IMR-90 (cell line): ENCODE results near the gene UNC13C. TPM values are rescaled to one million over a fixed set of nuclear protein-coding genes. Genes with fewer than 3 reads are reported as not detected.

ENCODE experiments used
- ATAC-seq: fragments of 200-7000 bp; cut with Tn5 transposase; 2 replicates; pipeline ENCODE4 v1.9.1; 2020; ENCODE audit warnings: low read depth, mild to moderate bottlenecking, moderate library complexity
- BruUV-seq: library from RNA; stranded (reverse); fragments of 400-500 nt; replicated peaks from 2 replicates; lab custom pipeline; 2021; lab: Mats Ljungman, UMichigan
- CTCF ChIA-PET: fragments of 300-600 bp; formaldehyde crosslinking; extraction: SDS; loops from one replicate; lab custom pipeline; 2021; ENCODE audit warnings: antibody characterized with exemption; lab: Yijun Ruan, JAX
- POLR2A ChIA-PET: fragments of 300-600 bp; sonication (Branson Sonifier 250); formaldehyde crosslinking; loops from one replicate; lab custom pipeline; 2022; ENCODE audit warnings: antibody characterized with exemption; ENCODE audit not compliant: unreplicated experiment; lab: Charles Lee
- DNase-seq: peaks from one replicate; pipeline ENCODE4 v3.0.0; 2013
- H2AFZ ChIP-seq: replicated peaks from 2 replicates; pipeline ENCODE3; 2013; ENCODE audit warnings: low read length, mild to moderate bottlenecking; ENCODE audit not compliant: poor library complexity
- H2AK5ac ChIP-seq: 2 replicates; pipeline ENCODE4 v1.6.1; 2013; ENCODE audit warnings: low read depth, low read length, inconsistent platforms
- H2AK9ac ChIP-seq: replicated peaks from 2 replicates; pipeline ENCODE3; 2013; ENCODE audit warnings: mild to moderate bottlenecking, low read depth, low read length, moderate library complexity; ENCODE audit not compliant: poor library complexity
- H2BK120ac ChIP-seq: 2 replicates; pipeline ENCODE4 v1.6.1; 2013; ENCODE audit warnings: low read depth, low read length, inconsistent platforms
- H2BK15ac ChIP-seq: 3 replicates; pipeline ENCODE4 v1.6.1; 2013; ENCODE audit warnings: low read depth, low read length, inconsistent platforms
- H2BK20ac ChIP-seq: 2 replicates; pipeline ENCODE4 v1.6.1; 2013; ENCODE audit warnings: low read depth, mild to moderate bottlenecking, inconsistent platforms, low read length, moderate library complexity
- H2BK5ac ChIP-seq: 2 replicates; pipeline ENCODE4 v1.6.1; 2013; ENCODE audit warnings: mild to moderate bottlenecking, low read depth, low read length, inconsistent platforms; ENCODE audit not compliant: poor library complexity, severe bottlenecking
- H3K14ac ChIP-seq: replicated peaks from 2 replicates; pipeline ENCODE4 v1.6.1; 2013; ENCODE audit warnings: low read depth, low read length, inconsistent platforms
- H3K18ac ChIP-seq: 2 replicates; pipeline ENCODE4 v1.6.1; 2013; ENCODE audit warnings: low read depth, low read length, control low read depth
- H3K23ac ChIP-seq: 2 replicates; pipeline ENCODE4 v1.6.1; 2013; ENCODE audit warnings: low read depth, low read length, inconsistent platforms
- H3K27ac ChIP-seq: 2 replicates; pipeline ENCODE4 v1.5.1; 2013; ENCODE audit warnings: mild to moderate bottlenecking, control low read depth, low read length; ENCODE audit not compliant: insufficient read depth
- H3K27me3 ChIP-seq: 2 replicates; pipeline ENCODE4 v1.6.1; 2013; ENCODE audit warnings: low read length; ENCODE audit not compliant: control insufficient read depth, insufficient read depth
- H3K36me3 ChIP-seq: 2 replicates; pipeline ENCODE4 v1.6.1; 2013; ENCODE audit warnings: low read length, mixed read lengths; ENCODE audit not compliant: control insufficient read depth, insufficient read depth
- H3K4ac ChIP-seq: 2 replicates; pipeline ENCODE4 v1.6.1; 2013; ENCODE audit warnings: low read depth, low read length, inconsistent platforms
- H3K4me1 ChIP-seq: 2 replicates; pipeline ENCODE4 v1.6.1; 2013; ENCODE audit warnings: low read length, mixed read lengths; ENCODE audit not compliant: control insufficient read depth, insufficient read depth
- H3K4me2 ChIP-seq: 2 replicates; pipeline ENCODE4 v1.6.1; 2013; ENCODE audit warnings: low read depth, mild to moderate bottlenecking, control low read depth, low read length, moderate library complexity
- H3K4me3 ChIP-seq: 2 replicates; pipeline ENCODE4 v1.5.1; 2013; ENCODE audit warnings: low read depth, mild to moderate bottlenecking, control low read depth, low read length, moderate library complexity; ENCODE audit not compliant: insufficient read depth
- H3K56ac ChIP-seq: 2 replicates; pipeline ENCODE4 v1.6.1; 2013; ENCODE audit warnings: low read length, inconsistent platforms; ENCODE audit not compliant: insufficient read depth; ENCODE audit errors: extremely low read depth
- H3K79me1 ChIP-seq, 2 experiments: 2 replicates each; pipeline ENCODE4 v1.6.1; 2013; ENCODE audit warnings: low read length in 2 of 2, inconsistent platforms in 1 of 2, low read depth in 1 of 2
- H3K9ac ChIP-seq: 2 replicates; pipeline ENCODE4 v1.6.1; 2013; ENCODE audit warnings: low read depth, low read length, control low read depth
- H3K9me1 ChIP-seq: 2 replicates; pipeline ENCODE4 v1.6.1; 2013; ENCODE audit warnings: low read length, inconsistent platforms; ENCODE audit not compliant: insufficient read depth
- H3K9me3 ChIP-seq: 2 replicates; pipeline ENCODE4 v1.6.1; 2013; ENCODE audit warnings: low read length; ENCODE audit not compliant: control insufficient read depth, insufficient read depth
- H4K20me1 ChIP-seq: 2 replicates; pipeline ENCODE4 v1.6.1; 2013; ENCODE audit warnings: low read length, inconsistent platforms; ENCODE audit not compliant: insufficient read depth
- H4K5ac ChIP-seq: 2 replicates; pipeline ENCODE4 v1.6.1; 2013; ENCODE audit warnings: mild to moderate bottlenecking, low read depth, low read length, control low read depth
- H4K8ac ChIP-seq, 2 experiments: 2 replicates each; pipeline ENCODE4 v1.6.1; 2013; ENCODE audit warnings: low read depth in 2 of 2, low read length in 2 of 2, control low read depth in 1 of 2, inconsistent platforms in 1 of 2
- H4K91ac ChIP-seq: 2 replicates; pipeline ENCODE4 v1.6.1; 2013; ENCODE audit warnings: low read depth, low read length, inconsistent platforms; ENCODE audit not compliant: insufficient read depth
- CEBPB ChIP-seq: IDR thresholded peaks from 2 replicates; pipeline ENCODE4 v1.6.1; 2012; ENCODE audit warnings: low read depth, low read length, improper control_type of control experiment
- CHD1 ChIP-seq: IDR thresholded peaks from 2 replicates; pipeline ENCODE4 v1.6.1; 2012; ENCODE audit warnings: low read depth, low read length, improper control_type of control experiment
- NFE2L2 ChIP-seq: fragments of 150-350 bp; IDR thresholded peaks from 2 replicates; pipeline ENCODE4 v1.6.1; 2016; ENCODE audit warnings: low read depth, mild to moderate bottlenecking, low read length
- POLR2A ChIP-seq: IDR thresholded peaks from 2 replicates; pipeline ENCODE4 v1.6.1; 2012; ENCODE audit warnings: mild to moderate bottlenecking, low read depth, low read length
- SMC3 ChIP-seq: fragments of 150-350 bp; IDR thresholded peaks from 2 replicates; pipeline ENCODE4 v1.6.1; 2016; ENCODE audit warnings: low read depth, mild to moderate bottlenecking, antibody characterized with exemption, low read length, moderate library complexity
- WGBS, 2 experiments: methylation state at CpG; one replicate each; pipeline versions ENCODE4 v1.1.5 to v1.1.7; 2013; ENCODE audit warnings: missing lambda C conversion rate in 2 of 2; ENCODE audit not compliant: insufficient read length in 1 of 2; ENCODE audit errors: extremely low coverage in 2 of 2; 5-methylcytosine and 5-hydroxymethylcytosine counted together
- dilution Hi-C: fragments of 300-500 bp; cut with HindIII; formaldehyde crosslinking; loops from one replicate; pipeline ENCODE4 v1.14.3; 2018; ENCODE audit warnings: low sequenced_read_pairs; ENCODE audit not compliant: unreplicated experiment
- in situ Hi-C: fragments of 300-500 bp; cut with MboI; formaldehyde crosslinking; loops from 3 replicates; pipeline ENCODE4 v1.14.3; 2019; ENCODE audit warnings: low sequenced_read_pairs, inconsistent platforms, mixed read lengths
- intact Hi-C: fragments of 100-400 bp; cut with micrococcal nuclease; formaldehyde crosslinking; loops from 2 replicates; pipeline ENCODE4 v1.10.0; 2022
- polyA plus RNA-seq, 3 experiments: library from polyadenylated mRNA; depleted of rRNA; stranded (reverse); fragments of >200 nt; gene quantifications; 2 replicates each; pipeline ENCODE4 v1.2.3, GENCODE V29; 2012; ENCODE audit warnings: low replicate concordance in 1 of 3
- total RNA-seq: library from RNA; depleted of rRNA; stranded (reverse); fragments of >200 nt; gene quantifications from 2 replicates; pipeline ENCODE4 v1.2.3, GENCODE V29; 2012
- TF ChIP-seq, protein P1 (sequence below): fragments of 150-350 bp; IDR thresholded peaks from 2 replicates; pipeline ENCODE4 v1.6.1; 2017; ENCODE audit warnings: mild to moderate bottlenecking, antibody characterized with exemption, low read length, low read depth
- TF ChIP-seq, protein P2 (sequence below): conservative IDR thresholded peaks from 2 replicates; pipeline ENCODE4 v1.5.1; 2012; ENCODE audit warnings: mild to moderate bottlenecking, low read depth, low read length, improper control_type of control experiment

UNC13C gene
- total and polyA plus RNA-seq, 2 of the 4 experiments (the other 2 are of a cell fraction) = not detected

DNA sequence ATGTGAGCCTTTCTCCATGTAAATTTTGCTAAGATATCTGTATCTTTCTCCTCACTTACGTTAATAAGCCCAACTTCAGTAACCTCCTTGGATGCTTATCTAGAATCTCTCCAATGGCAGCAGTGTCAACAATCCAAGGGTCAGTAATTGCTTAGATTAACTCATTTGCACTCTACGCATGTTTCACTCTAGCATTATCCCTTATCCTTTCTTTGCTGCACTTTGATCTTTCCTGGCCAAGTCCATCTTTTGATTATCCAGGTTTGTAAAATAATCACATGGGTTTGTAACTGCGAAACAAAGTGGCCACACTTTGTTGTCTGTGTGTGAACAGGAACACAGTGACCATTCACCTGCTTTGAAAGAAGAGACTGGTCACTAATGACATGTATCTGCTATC is 640.9 kb downstream of the UNC13C start:
- intact Hi-C loops = no loop called here
- Histone ChIP-seq H4K91ac (no peak overlapping the region), H3K14ac (no peak overlapping the region), H2AFZ (no peak overlapping the region), H3K4me1 (no peaks in the 10 kb centered on the region), H4K5ac (no peak overlapping the region), H3K9me1 (no peaks in the 10 kb centered on the region), H3K79me1 (no peaks in the 10 kb centered on the region), H3K23ac (no peak overlapping the region), H2AK5ac (no peak overlapping the region), H4K8ac (no peak overlapping the region), H2BK15ac (no peak overlapping the region), H3K27me3 (no peaks in the 10 kb centered on the region), H2BK120ac (no peak overlapping the region), H2BK5ac (no peak overlapping the region), H3K27ac (no peak overlapping the region), H4K20me1 (no peaks in the 10 kb centered on the region), H3K4ac (no peak overlapping the region), H3K56ac (no peak overlapping the region), H3K18ac (no peak overlapping the region), H3K9ac (no peak overlapping the region), H3K4me3 (no peak overlapping the region), H3K9me3 (no peaks in the 10 kb centered on the region), H2BK20ac (no peak overlapping the region), H2AK9ac (no peak overlapping the region), H3K36me3 (no peaks in the 10 kb centered on the region), H3K4me2 (no peak overlapping the region)
- ChIA-PET POLR2A (no interaction called here), CTCF (no interaction called here)
- no peak for DNase-seq
- no TSS peak for BruUV-seq
- no CpG with 5 or more reads among the region's 3 CpGs for WGBS, 2 experiments
- dilution Hi-C loops = no loop called here
- ATAC-seq = no peak
- in situ Hi-C loops = no loop called here
- TF ChIP-seq, protein P1, sequence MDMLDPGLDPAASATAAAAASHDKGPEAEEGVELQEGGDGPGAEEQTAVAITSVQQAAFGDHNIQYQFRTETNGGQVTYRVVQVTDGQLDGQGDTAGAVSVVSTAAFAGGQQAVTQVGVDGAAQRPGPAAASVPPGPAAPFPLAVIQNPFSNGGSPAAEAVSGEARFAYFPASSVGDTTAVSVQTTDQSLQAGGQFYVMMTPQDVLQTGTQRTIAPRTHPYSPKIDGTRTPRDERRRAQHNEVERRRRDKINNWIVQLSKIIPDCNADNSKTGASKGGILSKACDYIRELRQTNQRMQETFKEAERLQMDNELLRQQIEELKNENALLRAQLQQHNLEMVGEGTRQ = no peak
- TF ChIP-seq SMC3 = no peak
- no peak for TF ChIP-seq CEBPB
- TF ChIP-seq POLR2A = no peak
- no peak for TF ChIP-seq CHD1
- TF ChIP-seq, protein P2, sequence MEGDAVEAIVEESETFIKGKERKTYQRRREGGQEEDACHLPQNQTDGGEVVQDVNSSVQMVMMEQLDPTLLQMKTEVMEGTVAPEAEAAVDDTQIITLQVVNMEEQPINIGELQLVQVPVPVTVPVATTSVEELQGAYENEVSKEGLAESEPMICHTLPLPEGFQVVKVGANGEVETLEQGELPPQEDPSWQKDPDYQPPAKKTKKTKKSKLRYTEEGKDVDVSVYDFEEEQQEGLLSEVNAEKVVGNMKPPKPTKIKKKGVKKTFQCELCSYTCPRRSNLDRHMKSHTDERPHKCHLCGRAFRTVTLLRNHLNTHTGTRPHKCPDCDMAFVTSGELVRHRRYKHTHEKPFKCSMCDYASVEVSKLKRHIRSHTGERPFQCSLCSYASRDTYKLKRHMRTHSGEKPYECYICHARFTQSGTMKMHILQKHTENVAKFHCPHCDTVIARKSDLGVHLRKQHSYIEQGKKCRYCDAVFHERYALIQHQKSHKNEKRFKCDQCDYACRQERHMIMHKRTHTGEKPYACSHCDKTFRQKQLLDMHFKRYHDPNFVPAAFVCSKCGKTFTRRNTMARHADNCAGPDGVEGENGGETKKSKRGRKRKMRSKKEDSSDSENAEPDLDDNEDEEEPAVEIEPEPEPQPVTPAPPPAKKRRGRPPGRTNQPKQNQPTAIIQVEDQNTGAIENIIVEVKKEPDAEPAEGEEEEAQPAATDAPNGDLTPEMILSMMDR = no peak
- no peak for TF ChIP-seq NFE2L2
